Measurements from ENCODE around the gene CRYGS.

DNA sequence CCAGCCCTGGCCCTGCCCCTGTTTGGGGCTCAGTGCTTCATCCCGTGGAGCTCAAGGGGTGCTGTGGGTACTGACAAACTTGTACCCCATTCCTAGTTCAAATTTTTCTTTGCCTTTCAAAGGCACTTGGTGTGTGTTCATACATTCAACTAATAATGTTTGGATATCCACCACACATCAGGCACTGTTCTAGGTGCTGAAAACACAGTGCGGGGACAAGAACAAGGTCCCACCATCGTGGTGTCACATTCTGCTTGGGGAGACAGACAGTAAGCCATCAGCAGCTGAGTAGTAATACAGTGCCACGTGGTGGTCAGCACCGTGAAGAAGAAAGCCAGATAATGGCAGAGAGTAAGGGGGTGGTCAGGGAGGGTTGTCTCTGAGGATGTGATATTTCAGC lies 32.5 kb downstream of the CRYGS start:
- TF ChIP-seq EHMT2 (IDR thresholded peaks at IDR 0.05; ENCODE audit: low read depth) (no peak), CBX2 (IDR thresholded peaks at IDR 0.05; ENCODE audit: borderline replicate concordance, low read depth) (no peak), CTCF (IDR thresholded peaks at IDR 0.05) (no peak), MAFK (IDR thresholded peaks at IDR 0.05; ENCODE audit: partially characterized antibody) (no peak), REST (IDR thresholded peaks at IDR 0.05) (no peak), POLR2AphosphoS2 (conservative IDR thresholded peaks at IDR 0.05; ENCODE audit: low read length) (no peak), BCL3 (IDR thresholded peaks at IDR 0.05) (no peak), ESRRA (IDR thresholded peaks at IDR 0.05; ENCODE audit: borderline replicate concordance, low read length) (no peak), JUN (IDR thresholded peaks at IDR 0.05) (no peak), RCOR1 (IDR thresholded peaks at IDR 0.05; ENCODE audit: low read depth, low read length) (no peak)
- TF ChIP-seq, protein P1, sequence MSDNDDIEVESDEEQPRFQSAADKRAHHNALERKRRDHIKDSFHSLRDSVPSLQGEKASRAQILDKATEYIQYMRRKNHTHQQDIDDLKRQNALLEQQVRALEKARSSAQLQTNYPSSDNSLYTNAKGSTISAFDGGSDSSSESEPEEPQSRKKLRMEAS (IDR thresholded peaks at IDR 0.05): no peak

All from A549 (cell line).